ENCODE measurements around the gene IFI35.

DNA sequence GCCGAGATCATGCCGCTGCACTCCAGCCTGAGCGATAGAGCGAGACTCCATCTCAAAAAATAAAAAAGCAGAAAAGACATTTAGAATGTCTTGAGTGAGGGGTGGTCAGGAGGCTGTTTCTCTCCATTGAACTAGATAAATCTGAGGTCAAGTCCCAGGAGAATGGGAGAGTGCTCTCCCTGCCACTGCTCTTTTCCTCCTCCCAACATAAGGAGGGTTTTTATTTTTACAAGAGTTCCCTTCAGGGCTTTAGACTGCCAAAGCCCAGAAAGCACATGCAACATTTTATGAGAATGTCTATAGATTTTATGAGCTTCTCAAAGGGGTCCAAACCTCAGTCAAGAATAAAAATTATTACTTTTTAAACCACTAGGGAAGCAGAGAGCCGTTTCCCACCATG is 20.0 kb downstream of the IFI35 start:
- no peak for TF ChIP-seq ZNF175 (tag by site-specific recombination; IDR thresholded peaks at IDR 0.05)
- no peak for TF ChIP-seq ZBTB8A (tag by site-specific recombination; IDR thresholded peaks at IDR 0.05)
- no peak for TF ChIP-seq ZNF140 (tag by site-specific recombination; IDR thresholded peaks at IDR 0.05)
- TF ChIP-seq, protein P1, sequence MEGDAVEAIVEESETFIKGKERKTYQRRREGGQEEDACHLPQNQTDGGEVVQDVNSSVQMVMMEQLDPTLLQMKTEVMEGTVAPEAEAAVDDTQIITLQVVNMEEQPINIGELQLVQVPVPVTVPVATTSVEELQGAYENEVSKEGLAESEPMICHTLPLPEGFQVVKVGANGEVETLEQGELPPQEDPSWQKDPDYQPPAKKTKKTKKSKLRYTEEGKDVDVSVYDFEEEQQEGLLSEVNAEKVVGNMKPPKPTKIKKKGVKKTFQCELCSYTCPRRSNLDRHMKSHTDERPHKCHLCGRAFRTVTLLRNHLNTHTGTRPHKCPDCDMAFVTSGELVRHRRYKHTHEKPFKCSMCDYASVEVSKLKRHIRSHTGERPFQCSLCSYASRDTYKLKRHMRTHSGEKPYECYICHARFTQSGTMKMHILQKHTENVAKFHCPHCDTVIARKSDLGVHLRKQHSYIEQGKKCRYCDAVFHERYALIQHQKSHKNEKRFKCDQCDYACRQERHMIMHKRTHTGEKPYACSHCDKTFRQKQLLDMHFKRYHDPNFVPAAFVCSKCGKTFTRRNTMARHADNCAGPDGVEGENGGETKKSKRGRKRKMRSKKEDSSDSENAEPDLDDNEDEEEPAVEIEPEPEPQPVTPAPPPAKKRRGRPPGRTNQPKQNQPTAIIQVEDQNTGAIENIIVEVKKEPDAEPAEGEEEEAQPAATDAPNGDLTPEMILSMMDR (tag by site-specific recombination; IDR thresholded peaks at IDR 0.05) = no peak
- no peak for TF ChIP-seq SETDB1 (IDR thresholded peaks at IDR 0.05; ENCODE audit: insufficient read length, low read length)
- TF ChIP-seq, protein P2, sequence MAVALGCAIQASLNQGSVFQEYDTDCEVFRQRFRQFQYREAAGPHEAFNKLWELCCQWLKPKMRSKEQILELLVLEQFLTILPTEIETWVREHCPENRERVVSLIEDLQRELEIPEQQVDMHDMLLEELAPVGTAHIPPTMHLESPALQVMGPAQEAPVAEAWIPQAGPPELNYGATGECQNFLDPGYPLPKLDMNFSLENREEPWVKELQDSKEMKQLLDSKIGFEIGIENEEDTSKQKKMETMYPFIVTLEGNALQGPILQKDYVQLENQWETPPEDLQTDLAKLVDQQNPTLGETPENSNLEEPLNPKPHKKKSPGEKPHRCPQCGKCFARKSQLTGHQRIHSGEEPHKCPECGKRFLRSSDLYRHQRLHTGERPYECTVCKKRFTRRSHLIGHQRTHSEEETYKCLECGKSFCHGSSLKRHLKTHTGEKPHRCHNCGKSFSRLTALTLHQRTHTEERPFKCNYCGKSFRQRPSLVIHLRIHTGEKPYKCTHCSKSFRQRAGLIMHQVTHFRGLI (tag by site-specific recombination; IDR thresholded peaks at IDR 0.05) = no peak
- no peak for TF ChIP-seq GFI1B (tag by site-specific recombination; IDR thresholded peaks at IDR 0.05)
- TF ChIP-seq ZNF423 (tag by site-specific recombination; IDR thresholded peaks at IDR 0.05) = no peak
- TF ChIP-seq ZNF366 (tag by site-specific recombination; conservative IDR thresholded peaks at IDR 0.05) = no peak
- no peak for TF ChIP-seq ZNF184 (tag by site-specific recombination; IDR thresholded peaks at IDR 0.05)
- TF ChIP-seq HOXC10 (CRISPR knock-in tag; IDR thresholded peaks at IDR 0.05) = no peak
- no peak for TF ChIP-seq ZNF544 (tag by site-specific recombination; IDR thresholded peaks at IDR 0.05)

All from HEK293 (cell line).